ENCODE data around the gene ZNF738. TPM values are rescaled to one million over a fixed set of nuclear protein-coding genes. Genes with fewer than 3 reads are reported as not detected.

Gene ZNF738
- total RNA-seq, 1 donor = 2.9 TPM

- H3K27ac ChIP-seq (ENCODE audit: low read depth, low read length) = peak within 1 kb of the TSS; percentile 82
These were observed 38.2 kb downstream of the ZNF738 start, which contains the start of gene ZNF493 for GRCh38 chr19:21396893-21397572. ZNF493 (plus strand) TSS chr19:21397133; CDS start chr19:21397238, 105 bp downstream.

GRCh38 chr19:21398851-21399250 lies 40.1 kb downstream of the ZNF738 start:
- H3K9me3 ChIP-seq (ENCODE audit: low read depth, low read length) = no peaks in the 10 kb centered on the region
- no peak overlapping the region for H3K4me2 ChIP-seq (ENCODE audit: insufficient read depth, low read length)
- H3K79me2 ChIP-seq (ENCODE audit: insufficient read depth, low read length) = peaks cover 42% of the 10 kb centered on the region
- no peak for DNase-seq (ENCODE audit: insufficient read length, low spot score, missing footprints)
- no peak overlapping the region for H3K27ac ChIP-seq (ENCODE audit: low read depth, low read length)
- H3K36me3 ChIP-seq (ENCODE audit: insufficient read depth, low read length) = peaks cover 4% of the 10 kb centered on the region
- no peak for TF ChIP-seq CTCF (IDR thresholded peaks at IDR 0.05; ENCODE audit: extremely low read depth, low read depth, low read length)
- H3K4me1 ChIP-seq (ENCODE audit: insufficient read depth, low read length) = peaks cover 11% of the 10 kb centered on the region
- H3K27me3 ChIP-seq (ENCODE audit: insufficient read depth, low read length) = no peaks in the 10 kb centered on the region
- H2AFZ ChIP-seq (ENCODE audit: low read length) = no peak overlapping the region
- no peak overlapping the region for H3K4me3 ChIP-seq (ENCODE audit: insufficient read depth, low read length)
- H4K20me1 ChIP-seq (ENCODE audit: insufficient read depth, low read length) = no peaks in the 10 kb centered on the region

More at GRCh38 chr19:21396893-21397572, 38.2 kb downstream of the ZNF738 start, which contains the start of gene ZNF493:
- peaks cover 4% of the 10 kb centered on the region for H3K36me3 ChIP-seq (ENCODE audit: insufficient read depth, low read length)
- peaks cover 2% of the 10 kb centered on the region for H3K9me3 ChIP-seq (ENCODE audit: low read depth, low read length)
- peak within 1 kb of the TSS; percentile 97 for H2AFZ ChIP-seq (ENCODE audit: low read length)
- peaks cover 24% of the 10 kb centered on the region for H3K79me2 ChIP-seq (ENCODE audit: insufficient read depth, low read length)
- no peak for TF ChIP-seq CTCF (IDR thresholded peaks at IDR 0.05; ENCODE audit: extremely low read depth, low read depth, low read length)
- H3K4me1 ChIP-seq (ENCODE audit: insufficient read depth, low read length) = peaks cover 11% of the 10 kb centered on the region
- H3K4me2 ChIP-seq (ENCODE audit: insufficient read depth, low read length) = peak within 1 kb of the TSS; percentile 86
- peak within 1 kb of the TSS; percentile 82 for H3K4me3 ChIP-seq (ENCODE audit: insufficient read depth, low read length)
- H4K20me1 ChIP-seq (ENCODE audit: insufficient read depth, low read length) = no peaks in the 10 kb centered on the region
- no peaks in the 10 kb centered on the region for H3K27me3 ChIP-seq (ENCODE audit: insufficient read depth, low read length)
- DNase-seq (ENCODE audit: insufficient read length, low spot score, missing footprints) = peak; percentile 89

- no peaks in the 10 kb centered on the region for H3K27me3 ChIP-seq (ENCODE audit: insufficient read depth, low read length)
These were observed 43.6 kb downstream of the ZNF738 start for GRCh38 chr19:21402303-21402985.

More at GRCh38 chr19:21402303-21402985, 43.6 kb downstream of the ZNF738 start:
- no peak overlapping the region for H3K4me3 ChIP-seq (ENCODE audit: insufficient read depth, low read length)
- peaks cover 41% of the 10 kb centered on the region for H3K79me2 ChIP-seq (ENCODE audit: insufficient read depth, low read length)
- H2AFZ ChIP-seq (ENCODE audit: low read length) = no peak overlapping the region
- no peak for DNase-seq (ENCODE audit: insufficient read length, low spot score, missing footprints)
- H3K4me1 ChIP-seq (ENCODE audit: insufficient read depth, low read length) = peaks cover 11% of the 10 kb centered on the region
- no peak overlapping the region for H3K4me2 ChIP-seq (ENCODE audit: insufficient read depth, low read length)
- H3K9me3 ChIP-seq (ENCODE audit: low read depth, low read length) = no peaks in the 10 kb centered on the region
- H3K27ac ChIP-seq (ENCODE audit: low read depth, low read length) = no peak overlapping the region
- TF ChIP-seq CTCF (IDR thresholded peaks at IDR 0.05; ENCODE audit: extremely low read depth, low read depth, low read length) = no peak
- peaks cover 11% of the 10 kb centered on the region for H3K36me3 ChIP-seq (ENCODE audit: insufficient read depth, low read length)
- H4K20me1 ChIP-seq (ENCODE audit: insufficient read depth, low read length) = no peaks in the 10 kb centered on the region

Data from osteoblast (primary cell).